Osteoblast (primary cell): ENCODE data around the gene FRAS1. TPM values are rescaled to one million over a fixed set of nuclear protein-coding genes. Genes with fewer than 3 reads are reported as not detected.

Experiments used
- DNase-seq: peaks from one replicate; pipeline ENCODE4 v3.0.0; 2011; ENCODE audit warnings: low spot score, mixed read lengths; ENCODE audit not compliant: insufficient read length; ENCODE audit errors: missing footprints
- H2AFZ ChIP-seq: 2 replicates; pipeline ENCODE4 v1.6.0; 2011; ENCODE audit warnings: mild to moderate bottlenecking, low read length
- H3K27ac ChIP-seq: 2 replicates; pipeline ENCODE4 v1.5.1; 2011; ENCODE audit warnings: mild to moderate bottlenecking, low read depth, low read length, moderate library complexity
- H3K27me3 ChIP-seq: 2 replicates; pipeline ENCODE4 v1.6.0; 2012; ENCODE audit warnings: mild to moderate bottlenecking, control low read depth, inconsistent platforms, low read length, moderate library complexity; ENCODE audit not compliant: insufficient read depth
- H3K36me3 ChIP-seq: 2 replicates; pipeline ENCODE4 v1.5.1; 2011; ENCODE audit warnings: mild to moderate bottlenecking, low read length, control low read depth, moderate library complexity; ENCODE audit not compliant: insufficient read depth
- H3K4me1 ChIP-seq: 2 replicates; pipeline ENCODE4 v1.5.1; 2011; ENCODE audit warnings: mild to moderate bottlenecking, low read length, control low read depth, moderate library complexity; ENCODE audit not compliant: insufficient read depth
- H3K4me2 ChIP-seq: 2 replicates; pipeline ENCODE4 v1.6.0; 2011; ENCODE audit warnings: mild to moderate bottlenecking, low read length; ENCODE audit not compliant: insufficient read depth
- H3K4me3 ChIP-seq: fragments of 200-600 bp; sonication (generic); 3 replicates; pipeline ENCODE4 v1.5.1; 2012; ENCODE audit warnings: mild to moderate bottlenecking, low read length, inconsistent platforms; ENCODE audit not compliant: insufficient read depth
- H3K79me2 ChIP-seq: 2 replicates; pipeline ENCODE4 v1.6.0; 2012; ENCODE audit warnings: mild to moderate bottlenecking, low read length, control low read depth, inconsistent platforms; ENCODE audit not compliant: insufficient read depth
- H3K9me3 ChIP-seq: 2 replicates; pipeline ENCODE4 v1.5.1; 2011; ENCODE audit warnings: low read depth, low read length, control low read depth
- H4K20me1 ChIP-seq: 2 replicates; pipeline ENCODE4 v1.6.0; 2012; ENCODE audit warnings: mild to moderate bottlenecking, low read length, control low read depth; ENCODE audit not compliant: insufficient read depth
- total RNA-seq: library from RNA; depleted of rRNA; stranded (reverse); fragments of >200 nt; gene quantifications from 2 replicates; pipeline ENCODE4 v1.2.3, GENCODE V29; 2012
- TF ChIP-seq, protein P1 (sequence below): IDR thresholded peaks from 2 replicates; pipeline ENCODE4 v1.5.1; 2011; ENCODE audit warnings: mild to moderate bottlenecking, low read depth, low read length, moderate library complexity; ENCODE audit errors: extremely low read depth

FRAS1 gene
- total RNA-seq, 1 donor = 5.1 TPM

DNA sequence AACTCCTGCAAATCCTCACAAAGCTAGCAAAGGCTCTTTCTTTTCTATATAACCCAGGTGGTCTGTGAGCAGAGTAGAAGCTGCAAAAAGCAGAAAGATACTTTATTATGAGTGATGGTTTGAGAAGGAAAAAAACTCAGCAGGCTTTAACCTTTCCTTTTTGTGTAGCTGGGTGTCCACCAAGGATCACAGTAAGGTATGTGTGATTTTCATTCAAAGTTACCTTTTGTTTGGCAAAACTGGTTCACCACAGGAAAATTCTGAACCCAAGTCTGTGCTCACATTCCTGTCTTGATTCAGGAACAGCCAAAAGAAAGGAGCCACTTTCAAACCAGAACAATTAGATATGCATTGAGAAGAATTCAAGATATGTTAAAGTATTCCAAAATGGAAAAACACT lies 35.7 kb downstream of the FRAS1 start:
- H3K27ac ChIP-seq = no peak overlapping the region
- H3K9me3 ChIP-seq = no peaks in the 10 kb centered on the region
- H3K79me2 ChIP-seq = no peaks in the 10 kb centered on the region
- H3K36me3 ChIP-seq = no peaks in the 10 kb centered on the region
- no peaks in the 10 kb centered on the region for H3K4me1 ChIP-seq
- no peaks in the 10 kb centered on the region for H3K27me3 ChIP-seq
- no peak overlapping the region for H3K4me2 ChIP-seq
- TF ChIP-seq, protein P1, sequence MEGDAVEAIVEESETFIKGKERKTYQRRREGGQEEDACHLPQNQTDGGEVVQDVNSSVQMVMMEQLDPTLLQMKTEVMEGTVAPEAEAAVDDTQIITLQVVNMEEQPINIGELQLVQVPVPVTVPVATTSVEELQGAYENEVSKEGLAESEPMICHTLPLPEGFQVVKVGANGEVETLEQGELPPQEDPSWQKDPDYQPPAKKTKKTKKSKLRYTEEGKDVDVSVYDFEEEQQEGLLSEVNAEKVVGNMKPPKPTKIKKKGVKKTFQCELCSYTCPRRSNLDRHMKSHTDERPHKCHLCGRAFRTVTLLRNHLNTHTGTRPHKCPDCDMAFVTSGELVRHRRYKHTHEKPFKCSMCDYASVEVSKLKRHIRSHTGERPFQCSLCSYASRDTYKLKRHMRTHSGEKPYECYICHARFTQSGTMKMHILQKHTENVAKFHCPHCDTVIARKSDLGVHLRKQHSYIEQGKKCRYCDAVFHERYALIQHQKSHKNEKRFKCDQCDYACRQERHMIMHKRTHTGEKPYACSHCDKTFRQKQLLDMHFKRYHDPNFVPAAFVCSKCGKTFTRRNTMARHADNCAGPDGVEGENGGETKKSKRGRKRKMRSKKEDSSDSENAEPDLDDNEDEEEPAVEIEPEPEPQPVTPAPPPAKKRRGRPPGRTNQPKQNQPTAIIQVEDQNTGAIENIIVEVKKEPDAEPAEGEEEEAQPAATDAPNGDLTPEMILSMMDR = no peak
- DNase-seq = no peak
- H4K20me1 ChIP-seq = no peaks in the 10 kb centered on the region
- no peak overlapping the region for H3K4me3 ChIP-seq
- no peak overlapping the region for H2AFZ ChIP-seq

DNA sequence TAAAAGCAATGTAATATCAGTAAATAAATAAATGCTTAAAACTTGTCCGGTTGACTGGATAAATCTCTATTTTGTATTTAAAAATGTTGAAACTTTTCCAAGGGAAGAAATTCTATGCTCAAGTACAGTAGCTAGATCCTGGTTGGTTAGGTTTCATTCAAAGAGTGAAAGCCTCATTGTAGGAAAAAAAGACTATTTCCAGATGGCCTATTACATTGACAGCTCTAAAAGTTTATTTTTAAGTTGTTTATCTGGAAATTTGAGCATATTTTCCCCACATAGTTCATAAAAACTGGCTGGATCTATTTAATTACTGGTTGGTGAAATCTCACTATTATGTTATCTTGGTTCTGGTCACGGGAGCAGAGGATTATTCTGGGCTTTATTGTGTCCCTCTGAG lies 38.0 kb downstream of the FRAS1 start:
- H3K4me2 ChIP-seq = no peak overlapping the region
- TF ChIP-seq, protein P1 = no peak
- H3K4me3 ChIP-seq = no peak overlapping the region
- no peak for DNase-seq
- H4K20me1 ChIP-seq = no peaks in the 10 kb centered on the region
- H3K27ac ChIP-seq = no peak overlapping the region
- H3K36me3 ChIP-seq = no peaks in the 10 kb centered on the region
- no peak overlapping the region for H2AFZ ChIP-seq
- no peaks in the 10 kb centered on the region for H3K27me3 ChIP-seq
- no peaks in the 10 kb centered on the region for H3K79me2 ChIP-seq
- no peaks in the 10 kb centered on the region for H3K4me1 ChIP-seq
- no peaks in the 10 kb centered on the region for H3K9me3 ChIP-seq

DNA sequence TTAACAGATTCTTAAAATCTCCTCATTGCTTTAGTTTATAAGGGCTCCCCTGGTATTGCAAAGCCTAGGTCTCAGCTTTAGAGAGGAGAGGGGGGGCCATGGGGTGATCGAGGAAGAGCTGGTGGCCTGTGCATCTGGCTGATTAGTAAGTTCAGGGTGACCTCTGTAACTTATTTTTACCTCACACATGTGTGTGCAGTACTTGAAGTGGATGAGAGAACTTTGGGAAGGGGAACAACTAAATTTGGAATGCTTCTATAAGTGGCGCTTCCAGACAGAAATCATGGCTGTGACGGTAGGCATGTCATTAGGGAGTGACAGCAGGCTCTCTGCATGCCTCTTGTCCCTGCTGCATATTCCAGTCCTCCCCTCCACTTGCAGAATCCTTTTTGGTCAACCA lies 41.9 kb downstream of the FRAS1 start:
- H4K20me1 ChIP-seq = no peaks in the 10 kb centered on the region
- TF ChIP-seq, protein P1 = no peak
- H3K27me3 ChIP-seq = no peaks in the 10 kb centered on the region
- no peak overlapping the region for H3K4me3 ChIP-seq
- H3K4me1 ChIP-seq = no peaks in the 10 kb centered on the region
- no peaks in the 10 kb centered on the region for H3K79me2 ChIP-seq
- H3K36me3 ChIP-seq = no peaks in the 10 kb centered on the region
- no peak overlapping the region for H2AFZ ChIP-seq
- H3K27ac ChIP-seq = no peak overlapping the region
- H3K4me2 ChIP-seq = no peak overlapping the region
- no peak for DNase-seq
- H3K9me3 ChIP-seq = no peaks in the 10 kb centered on the region

DNA sequence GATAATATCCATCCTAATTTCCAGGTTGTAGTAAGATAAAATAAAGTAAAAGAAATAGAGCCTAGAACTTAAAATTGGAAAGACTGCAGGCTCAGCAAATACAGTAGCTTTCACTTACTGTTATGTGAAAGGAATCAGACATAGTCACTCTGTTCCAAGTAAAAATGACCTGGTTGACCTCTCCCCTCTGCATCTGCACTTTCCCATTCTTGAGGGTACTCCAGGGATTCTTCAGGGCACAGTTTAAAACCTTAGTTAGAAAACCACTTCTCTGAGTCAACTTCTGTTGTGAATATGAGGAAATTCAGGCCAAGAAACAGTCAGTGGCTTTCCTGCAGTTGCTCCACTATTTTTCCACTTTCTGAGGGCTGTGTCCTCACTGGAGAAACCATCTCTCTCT lies 42.9 kb downstream of the FRAS1 start:
- H2AFZ ChIP-seq = no peak overlapping the region
- DNase-seq = no peak

More for the DNA sequence above, 42.9 kb downstream of the FRAS1 start:
- Histone ChIP-seq H3K79me2 (no peaks in the 10 kb centered on the region), H3K4me3 (no peak overlapping the region), H3K36me3 (no peaks in the 10 kb centered on the region), H3K27me3 (no peaks in the 10 kb centered on the region), H3K9me3 (no peaks in the 10 kb centered on the region), H3K27ac (no peak overlapping the region), H3K4me1 (no peaks in the 10 kb centered on the region), H3K4me2 (no peak overlapping the region), H4K20me1 (no peaks in the 10 kb centered on the region)
- TF ChIP-seq, protein P1 = no peak
